Omental fat pad (tissue), 4 donors: ENCODE measurements around the gene C9orf72. TPM values are rescaled to one million over a fixed set of nuclear protein-coding genes. Genes with fewer than 3 reads are reported as not detected.
"Not testable (repeated sequence)": the region's sequence is repeated elsewhere in the genome, so short reads cannot be mapped to it uniquely, and the experiment has no call there.

Experiments used
- ATAC-seq: fragments of 150-250 bp; one replicate; pipeline ENCODE4 v1.9.1; 2016; ENCODE audit warnings: mild to moderate bottlenecking, moderate library complexity; ENCODE audit not compliant: low FRiP score
- DNase-seq: peaks from one replicate; pipeline ENCODE4 v3.0.0-alpha.2; 2019; ENCODE audit warnings: low spot score
- total RNA-seq, 4 donors: library from RNA; depleted of rRNA; stranded (reverse); fragments of >200 nt; gene quantifications; one replicate each; pipeline ENCODE4 v1.1.0, GENCODE V29; 2016
- TF ChIP-seq, protein P1 (sequence below), 3 donors: fragments of 450-650 bp; IDR thresholded peaks; one replicate each; pipeline ENCODE4 v1.5.1; 2016 to 2017; ENCODE audit warnings: antibody characterized with exemption in 3 of 3, mild to moderate bottlenecking in 3 of 3, moderate library complexity in 2 of 3

Gene C9orf72, protein sequence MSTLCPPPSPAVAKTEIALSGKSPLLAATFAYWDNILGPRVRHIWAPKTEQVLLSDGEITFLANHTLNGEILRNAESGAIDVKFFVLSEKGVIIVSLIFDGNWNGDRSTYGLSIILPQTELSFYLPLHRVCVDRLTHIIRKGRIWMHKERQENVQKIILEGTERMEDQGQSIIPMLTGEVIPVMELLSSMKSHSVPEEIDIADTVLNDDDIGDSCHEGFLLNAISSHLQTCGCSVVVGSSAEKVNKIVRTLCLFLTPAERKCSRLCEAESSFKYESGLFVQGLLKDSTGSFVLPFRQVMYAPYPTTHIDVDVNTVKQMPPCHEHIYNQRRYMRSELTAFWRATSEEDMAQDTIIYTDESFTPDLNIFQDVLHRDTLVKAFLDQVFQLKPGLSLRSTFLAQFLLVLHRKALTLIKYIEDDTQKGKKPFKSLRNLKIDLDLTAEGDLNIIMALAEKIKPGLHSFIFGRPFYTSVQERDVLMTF
- total RNA-seq = 10 to 100 TPM; 28.6 to 48.6 (median 31.2) TPM

DNA sequence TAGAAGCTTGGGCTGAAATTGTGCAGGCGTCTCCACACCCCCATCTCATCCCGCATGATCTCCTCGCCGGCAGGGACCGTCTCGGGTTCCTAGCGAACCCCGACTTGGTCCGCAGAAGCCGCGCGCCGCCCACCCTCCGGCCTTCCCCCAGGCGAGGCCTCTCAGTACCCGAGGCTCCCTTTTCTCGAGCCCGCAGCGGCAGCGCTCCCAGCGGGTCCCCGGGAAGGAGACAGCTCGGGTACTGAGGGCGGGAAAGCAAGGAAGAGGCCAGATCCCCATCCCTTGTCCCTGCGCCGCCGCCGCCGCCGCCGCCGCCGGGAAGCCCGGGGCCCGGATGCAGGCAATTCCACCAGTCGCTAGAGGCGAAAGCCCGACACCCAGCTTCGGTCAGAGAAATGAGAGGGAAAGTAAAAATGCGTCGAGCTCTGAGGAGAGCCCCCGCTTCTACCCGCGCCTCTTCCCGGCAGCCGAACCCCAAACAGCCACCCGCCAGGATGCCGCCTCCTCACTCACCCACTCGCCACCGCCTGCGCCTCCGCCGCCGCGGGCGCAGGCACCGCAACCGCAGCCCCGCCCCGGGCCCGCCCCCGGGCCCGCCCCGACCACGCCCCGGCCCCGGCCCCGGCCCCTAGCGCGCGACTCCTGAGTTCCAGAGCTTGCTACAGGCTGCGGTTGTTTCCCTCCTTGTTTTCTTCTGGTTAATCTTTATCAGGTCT is at the start of gene C9orf72:
C9orf72 (minus strand) TSS at position 564 of the 716 bp plus-strand sequence. CDS start 6,361 bp downstream, outside the sequence.
- TF ChIP-seq, protein P1, sequence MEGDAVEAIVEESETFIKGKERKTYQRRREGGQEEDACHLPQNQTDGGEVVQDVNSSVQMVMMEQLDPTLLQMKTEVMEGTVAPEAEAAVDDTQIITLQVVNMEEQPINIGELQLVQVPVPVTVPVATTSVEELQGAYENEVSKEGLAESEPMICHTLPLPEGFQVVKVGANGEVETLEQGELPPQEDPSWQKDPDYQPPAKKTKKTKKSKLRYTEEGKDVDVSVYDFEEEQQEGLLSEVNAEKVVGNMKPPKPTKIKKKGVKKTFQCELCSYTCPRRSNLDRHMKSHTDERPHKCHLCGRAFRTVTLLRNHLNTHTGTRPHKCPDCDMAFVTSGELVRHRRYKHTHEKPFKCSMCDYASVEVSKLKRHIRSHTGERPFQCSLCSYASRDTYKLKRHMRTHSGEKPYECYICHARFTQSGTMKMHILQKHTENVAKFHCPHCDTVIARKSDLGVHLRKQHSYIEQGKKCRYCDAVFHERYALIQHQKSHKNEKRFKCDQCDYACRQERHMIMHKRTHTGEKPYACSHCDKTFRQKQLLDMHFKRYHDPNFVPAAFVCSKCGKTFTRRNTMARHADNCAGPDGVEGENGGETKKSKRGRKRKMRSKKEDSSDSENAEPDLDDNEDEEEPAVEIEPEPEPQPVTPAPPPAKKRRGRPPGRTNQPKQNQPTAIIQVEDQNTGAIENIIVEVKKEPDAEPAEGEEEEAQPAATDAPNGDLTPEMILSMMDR (IDR thresholded peaks at IDR 0.05) = no peak
- DNase-seq (peak; percentile 52), ATAC-seq (peak; percentile 94)

DNA sequence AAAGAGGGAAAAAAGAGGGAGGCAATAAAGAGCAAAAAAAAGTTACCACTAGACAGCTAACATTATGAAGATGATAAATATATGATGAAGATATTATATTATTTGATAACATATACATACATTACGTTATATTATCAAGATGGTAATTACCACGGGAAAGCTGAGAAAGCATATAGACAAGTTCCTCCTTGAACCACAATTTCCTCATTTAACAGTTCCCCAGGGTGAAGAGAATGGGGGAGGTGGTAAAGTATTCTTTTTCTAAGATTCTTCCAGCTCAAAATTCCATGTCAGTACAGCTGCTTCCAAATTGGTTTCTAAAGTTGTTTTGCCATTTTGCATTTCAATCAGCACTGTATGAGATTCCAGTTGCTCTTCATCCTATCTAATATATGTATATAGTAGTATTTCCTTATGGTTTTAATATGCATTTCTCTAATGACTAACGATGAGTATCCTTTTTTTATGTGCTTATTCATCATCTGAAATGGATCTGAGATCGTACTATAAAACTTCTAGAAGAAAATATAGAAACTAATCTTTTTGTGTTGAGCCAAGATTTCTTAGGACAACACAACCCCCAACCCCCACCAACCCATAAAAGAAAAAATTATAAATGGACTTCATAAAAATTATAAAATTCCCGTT is 49.5 kb upstream of the C9orf72 start:
- TF ChIP-seq, protein P1 (IDR thresholded peaks at IDR 0.05) = no peak
- DNase-seq (no peak), ATAC-seq (no peak)

DNA sequence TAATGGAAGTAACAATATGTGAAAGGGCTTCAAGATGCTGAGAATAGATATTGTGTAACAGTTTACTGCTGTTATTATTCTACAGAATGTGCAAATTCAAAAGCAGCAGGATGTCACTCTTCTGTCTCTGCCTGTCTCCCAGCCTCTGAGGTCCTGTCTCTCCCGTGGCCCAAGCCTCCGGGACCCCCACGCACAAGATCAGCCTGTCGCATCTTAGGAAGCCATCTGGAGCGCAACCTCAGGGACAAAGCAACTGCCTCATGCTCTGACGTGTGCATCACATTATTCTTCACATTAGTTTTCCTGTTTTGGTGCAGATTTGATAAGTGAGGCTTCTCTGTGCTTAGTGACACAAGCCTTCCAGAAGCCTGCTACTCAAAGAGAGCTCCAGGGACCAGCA is 46.5 kb upstream of the C9orf72 start:
- ATAC-seq (no peak), DNase-seq (no peak)
- TF ChIP-seq, protein P1 (IDR thresholded peaks at IDR 0.05) = no peak

DNA sequence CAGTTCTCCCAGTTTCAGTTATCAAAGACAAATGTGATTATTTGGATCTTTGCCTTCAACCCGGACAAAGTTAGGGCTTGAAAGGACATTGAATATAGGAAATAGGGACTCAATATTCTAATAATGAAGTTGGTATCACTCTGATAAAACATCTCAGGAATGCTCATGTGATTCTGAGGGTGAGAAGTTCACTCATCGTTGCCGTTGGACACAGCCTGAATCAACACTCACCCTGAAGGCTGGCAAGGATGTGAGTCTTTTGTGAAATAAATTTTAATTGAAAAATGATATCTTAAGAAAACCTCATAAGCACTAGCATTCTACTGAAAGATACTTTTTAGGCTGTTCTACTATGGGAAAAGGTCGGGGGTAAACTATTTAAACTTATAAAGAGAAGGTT is 44.8 kb upstream of the C9orf72 start:
- TF ChIP-seq, protein P1 (IDR thresholded peaks at IDR 0.05) = no peak
- ATAC-seq = no peak

DNA sequence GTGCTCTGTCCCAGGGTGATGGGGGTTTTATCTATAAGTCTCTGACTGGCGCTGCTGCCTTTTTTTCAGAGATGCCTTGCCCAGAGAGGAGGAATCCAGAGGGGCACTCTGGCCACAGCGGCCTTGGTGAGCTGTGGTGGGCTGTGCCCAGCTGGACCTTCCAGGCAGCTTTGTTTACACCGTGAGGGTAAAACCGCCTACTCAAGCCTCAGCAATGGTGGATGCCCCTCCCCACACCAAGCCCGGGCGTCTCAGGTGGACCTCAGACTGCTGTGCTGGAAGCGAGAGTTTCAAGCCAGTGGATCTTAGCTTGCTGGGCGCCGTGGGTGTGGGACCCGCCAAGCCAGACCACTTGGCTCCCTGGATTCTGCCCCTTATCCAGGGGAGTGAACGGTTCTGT is 41.3 kb upstream of the C9orf72 start:
- TF ChIP-seq, protein P1 (IDR thresholded peaks at IDR 0.05) = no peak
- DNase-seq (no peak), ATAC-seq (no peak)

More for the DNA sequence above, 44.8 kb upstream of the C9orf72 start:
- DNase-seq = no peak

DNA sequence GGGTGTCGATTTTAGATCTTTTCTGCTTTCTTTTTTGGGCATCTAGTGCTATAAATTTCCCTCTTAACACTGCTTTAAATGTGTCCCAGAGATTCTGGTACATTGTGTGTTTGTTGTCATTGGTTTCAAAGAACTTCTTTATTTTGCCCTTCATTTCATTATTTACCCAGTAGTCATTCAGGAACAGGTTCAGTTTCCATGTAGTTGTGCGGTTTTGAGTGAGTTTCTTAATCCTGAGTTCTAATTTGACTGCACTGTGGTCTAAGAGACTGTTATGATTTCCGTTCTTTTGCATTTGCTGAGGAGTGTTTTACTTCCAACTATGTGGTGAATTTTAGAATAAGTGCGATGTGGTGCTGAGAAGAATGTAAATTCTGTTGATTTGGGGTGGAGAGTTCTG is 38.8 kb upstream of the C9orf72 start:
- DNase-seq, ATAC-seq: not testable (repeated sequence)

DNA sequence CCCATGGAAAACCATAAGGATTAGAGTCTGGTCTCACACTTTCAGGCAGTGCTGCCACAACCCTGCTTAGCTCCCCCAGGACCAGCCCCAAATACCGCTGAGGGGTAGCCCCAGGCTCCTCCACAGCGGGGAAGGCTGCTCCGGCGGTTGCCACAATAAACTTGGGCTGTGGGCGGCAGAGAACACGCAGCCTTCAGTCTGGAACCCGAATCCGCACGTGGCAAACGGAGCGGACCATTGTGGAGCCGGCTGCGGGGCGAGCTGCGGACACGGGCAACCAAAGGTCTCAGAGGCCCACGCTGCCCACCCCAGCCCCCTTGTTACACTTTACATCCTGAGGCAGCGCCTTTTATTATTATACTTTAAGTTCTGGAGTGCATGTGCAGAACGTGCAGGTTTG is 37.3 kb upstream of the C9orf72 start:
- TF ChIP-seq, protein P1 (IDR thresholded peaks at IDR 0.05) = no peak
- no peak for ATAC-seq
- no peak for DNase-seq
